ENCODE measurements around the gene COPS3.

Gene COPS3

GRCh38 chr17:17242246-17242645, 38.8 kb downstream of the COPS3 start:
- WGBS (ENCODE audit: extremely low coverage, insufficient coverage, insufficient read length): no CpG with 5 or more reads among the region's 7 CpGs
- Histone ChIP-seq H3K27me3 (ENCODE audit: insufficient read depth, low read length) (no peaks in the 10 kb centered on the region), H3K27ac (ENCODE audit: low read depth, low read length) (no peak overlapping the region), H3K4me3 (ENCODE audit: low read depth, low read length) (peak overlapping the region; percentile 46), H2BK120ac (ENCODE audit: insufficient read depth, low read length, poor library complexity) (no peak overlapping the region), H3K79me2 (ENCODE audit: control insufficient read depth, insufficient read depth, low read length, poor library complexity) (peaks cover 2% of the 10 kb centered on the region), H4K8ac (ENCODE audit: low read depth, low read length) (no peak overlapping the region), H4K12ac (ENCODE audit: low read depth, low read length) (no peak overlapping the region), H3K79me1 (ENCODE audit: low read length) (peaks cover 2% of the 10 kb centered on the region), H3K36me3 (ENCODE audit: control insufficient read depth in 1 of 2, insufficient read depth in 2 of 2, low read length in 2 of 2) (peaks cover 5 to 9% of the 10 kb centered on the region in 2 experiments), H3K4me2 (ENCODE audit: low read length) (no peak overlapping the region), H3K18ac (ENCODE audit: low read length) (no peak overlapping the region), H2AFZ (ENCODE audit: insufficient read depth, low read length, poor library complexity) (no peak overlapping the region), H2AK5ac (ENCODE audit: low read length) (no peak overlapping the region), H3K14ac (ENCODE audit: low read length) (no peak overlapping the region), H3K23ac (ENCODE audit: low read length) (no peak overlapping the region), H4K91ac (ENCODE audit: low read depth, low read length) (no peak overlapping the region), H3K9ac (ENCODE audit: low read length) (no peak overlapping the region), H3K4ac (ENCODE audit: low read depth, low read length) (no peak overlapping the region), H3K4me1 (ENCODE audit: control insufficient read depth in 1 of 2, insufficient read depth in 2 of 2, low read length in 2 of 2) (peaks cover 0 to 3% of the 10 kb centered on the region in 2 experiments), H2BK5ac (ENCODE audit: low read depth, low read length, poor library complexity) (no peak overlapping the region), H2BK12ac (ENCODE audit: low read length) (no peak overlapping the region), H3K9me3 (ENCODE audit: insufficient read depth, low read depth, low read length) (no peaks in the 10 kb centered on the region)
- no peak for DNase-seq

- H3K23ac ChIP-seq (ENCODE audit: low read length): no peak overlapping the region
- H2AK5ac ChIP-seq (ENCODE audit: low read length): no peak overlapping the region
- H3K9ac ChIP-seq (ENCODE audit: low read length): no peak overlapping the region
- H2BK12ac ChIP-seq (ENCODE audit: low read length): no peak overlapping the region
- H2BK120ac ChIP-seq (ENCODE audit: insufficient read depth, low read length, poor library complexity): no peak overlapping the region
- no peak for DNase-seq
- no peak overlapping the region for H3K18ac ChIP-seq (ENCODE audit: low read length)
- no peak overlapping the region for H3K14ac ChIP-seq (ENCODE audit: low read length)
- H3K79me1 ChIP-seq (ENCODE audit: low read length): peaks cover 8% of the 10 kb centered on the region
- no peak overlapping the region for H2AFZ ChIP-seq (ENCODE audit: insufficient read depth, low read length, poor library complexity)
- no peak overlapping the region for H4K12ac ChIP-seq (ENCODE audit: low read depth, low read length)
- no peaks in the 10 kb centered on the region for H3K27me3 ChIP-seq (ENCODE audit: insufficient read depth, low read length)
- 100% methylated on average over 1 of the region's 10 CpGs for WGBS (ENCODE audit: extremely low coverage, insufficient coverage, insufficient read length)
- H3K4me2 ChIP-seq (ENCODE audit: low read length): no peak overlapping the region
- peaks cover 0 to 3% of the 10 kb centered on the region in 2 experiments for H3K4me1 ChIP-seq (ENCODE audit: control insufficient read depth in 1 of 2, insufficient read depth in 2 of 2, low read length in 2 of 2)
- peaks cover 4 to 5% of the 10 kb centered on the region in 2 experiments for H3K36me3 ChIP-seq (ENCODE audit: control insufficient read depth in 1 of 2, insufficient read depth in 2 of 2, low read length in 2 of 2)
- H4K8ac ChIP-seq (ENCODE audit: low read depth, low read length): no peak overlapping the region
- no peak overlapping the region for H3K4me3 ChIP-seq (ENCODE audit: low read depth, low read length)
- H2BK5ac ChIP-seq (ENCODE audit: low read depth, low read length, poor library complexity): no peak overlapping the region
- H3K27ac ChIP-seq (ENCODE audit: low read depth, low read length): no peak overlapping the region
- no peak overlapping the region for H4K91ac ChIP-seq (ENCODE audit: low read depth, low read length)
- peaks cover 7% of the 10 kb centered on the region for H3K79me2 ChIP-seq (ENCODE audit: control insufficient read depth, insufficient read depth, low read length, poor library complexity)
- no peak overlapping the region for H3K4ac ChIP-seq (ENCODE audit: low read depth, low read length)
- H3K9me3 ChIP-seq (ENCODE audit: insufficient read depth, low read depth, low read length): no peaks in the 10 kb centered on the region
Measured at GRCh38 chr17:17241656-17242055, 39.4 kb downstream of the COPS3 start.

GRCh38 chr17:17239832-17240231, 41.2 kb downstream of the COPS3 start:
- no CpG with 5 or more reads among the region's 1 CpG for WGBS (ENCODE audit: extremely low coverage, insufficient coverage, insufficient read length)
- no peak overlapping the region for H2BK12ac ChIP-seq (ENCODE audit: low read length)
- no peak overlapping the region for H2AK5ac ChIP-seq (ENCODE audit: low read length)
- no peak overlapping the region for H2BK120ac ChIP-seq (ENCODE audit: insufficient read depth, low read length, poor library complexity)
- H3K4me3 ChIP-seq (ENCODE audit: low read depth, low read length): no peak overlapping the region
- no peaks in the 10 kb centered on the region for H3K27me3 ChIP-seq (ENCODE audit: insufficient read depth, low read length)
- H3K14ac ChIP-seq (ENCODE audit: low read length): no peak overlapping the region
- no peak overlapping the region for H4K12ac ChIP-seq (ENCODE audit: low read depth, low read length)
- H3K36me3 ChIP-seq (ENCODE audit: control insufficient read depth in 1 of 2, insufficient read depth in 2 of 2, low read length in 2 of 2): peaks cover 0 to 3% of the 10 kb centered on the region in 2 experiments
- no peak overlapping the region for H3K23ac ChIP-seq (ENCODE audit: low read length)
- H4K91ac ChIP-seq (ENCODE audit: low read depth, low read length): no peak overlapping the region
- peaks cover 20% of the 10 kb centered on the region for H3K79me2 ChIP-seq (ENCODE audit: control insufficient read depth, insufficient read depth, low read length, poor library complexity)
- H3K4me2 ChIP-seq (ENCODE audit: low read length): no peak overlapping the region
- no peaks in the 10 kb centered on the region for H3K9me3 ChIP-seq (ENCODE audit: insufficient read depth, low read depth, low read length)
- H2AFZ ChIP-seq (ENCODE audit: insufficient read depth, low read length, poor library complexity): no peak overlapping the region
- H4K8ac ChIP-seq (ENCODE audit: low read depth, low read length): no peak overlapping the region
- H2BK5ac ChIP-seq (ENCODE audit: low read depth, low read length, poor library complexity): no peak overlapping the region
- H3K9ac ChIP-seq (ENCODE audit: low read length): no peak overlapping the region
- H3K27ac ChIP-seq (ENCODE audit: low read depth, low read length): no peak overlapping the region
- no peak overlapping the region for H3K4ac ChIP-seq (ENCODE audit: low read depth, low read length)
- no peak for DNase-seq
- H3K79me1 ChIP-seq (ENCODE audit: low read length): peaks cover 9% of the 10 kb centered on the region
- H3K4me1 ChIP-seq (ENCODE audit: control insufficient read depth in 1 of 2, insufficient read depth in 2 of 2, low read length in 2 of 2): peaks cover 0 to 14% of the 10 kb centered on the region in 2 experiments
- H3K18ac ChIP-seq (ENCODE audit: low read length): no peak overlapping the region

- H3K23ac ChIP-seq (ENCODE audit: low read length): no peak within 1 kb of the TSS
- no peaks in the 10 kb centered on the region for H3K27me3 ChIP-seq (ENCODE audit: insufficient read depth, low read length)
- peak within 1 kb of the TSS; percentile 100 for H2BK120ac ChIP-seq (ENCODE audit: insufficient read depth, low read length, poor library complexity)
- DNase-seq: peak; percentile 75 to 90
- peak within 1 kb of the TSS; percentile 98 for H3K4me3 ChIP-seq (ENCODE audit: low read depth, low read length)
- H3K79me2 ChIP-seq (ENCODE audit: control insufficient read depth, insufficient read depth, low read length, poor library complexity): peaks cover 24% of the 10 kb centered on the region
- H4K8ac ChIP-seq (ENCODE audit: low read depth, low read length): peak within 1 kb of the TSS; percentile 100
- H2BK12ac ChIP-seq (ENCODE audit: low read length): peak within 1 kb of the TSS; percentile 100
- H3K18ac ChIP-seq (ENCODE audit: low read length): peak within 1 kb of the TSS; percentile 99
- peak within 1 kb of the TSS; percentile 100 for H2BK5ac ChIP-seq (ENCODE audit: low read depth, low read length, poor library complexity)
- H3K27ac ChIP-seq (ENCODE audit: low read depth, low read length): peak within 1 kb of the TSS; percentile 88
- peaks cover 5% of the 10 kb centered on the region in 2 experiments for H3K36me3 ChIP-seq (ENCODE audit: control insufficient read depth in 1 of 2, insufficient read depth in 2 of 2, low read length in 2 of 2)
- peaks cover 9% of the 10 kb centered on the region for H3K79me1 ChIP-seq (ENCODE audit: low read length)
- peak within 1 kb of the TSS; percentile 99 for H2AFZ ChIP-seq (ENCODE audit: insufficient read depth, low read length, poor library complexity)
- H3K4me1 ChIP-seq (ENCODE audit: control insufficient read depth in 1 of 2, insufficient read depth in 2 of 2, low read length in 2 of 2): peaks cover 0 to 14% of the 10 kb centered on the region in 2 experiments
- peak within 1 kb of the TSS; percentile 100 for H4K91ac ChIP-seq (ENCODE audit: low read depth, low read length)
- no peaks in the 10 kb centered on the region for H3K9me3 ChIP-seq (ENCODE audit: insufficient read depth, low read depth, low read length)
- H3K4ac ChIP-seq (ENCODE audit: low read depth, low read length): peak within 1 kb of the TSS; percentile 99
- H3K14ac ChIP-seq (ENCODE audit: low read length): peak within 1 kb of the TSS; percentile 100
- peak within 1 kb of the TSS; percentile 99 for H3K9ac ChIP-seq (ENCODE audit: low read length)
- H4K12ac ChIP-seq (ENCODE audit: low read depth, low read length): peak within 1 kb of the TSS; percentile 97
- no CpG with 5 or more reads among the region's 53 CpGs for WGBS (ENCODE audit: extremely low coverage, insufficient coverage, insufficient read length)
- H3K4me2 ChIP-seq (ENCODE audit: low read length): peak within 1 kb of the TSS; percentile 63
- H2AK5ac ChIP-seq (ENCODE audit: low read length): peak within 1 kb of the TSS; percentile 64
Measured at GRCh38 chr17:17237026-17237799, 43.8 kb downstream of the COPS3 start, which contains the start of gene FLCN. FLCN (minus strand) TSS chr17:17237168; CDS start chr17:17228137, 9,031 bp downstream.

All from trophoblast cell (in vitro differentiated cells and primary cell).